Measurements from ENCODE around the gene SDHB. TPM values are rescaled to one million over a fixed set of nuclear protein-coding genes. Genes with fewer than 3 reads are reported as not detected.
A peak's percentile ranks its signal among the peaks of the same experiment; 100 is the strongest.

Gene SDHB
- total and polyA plus RNA-seq, 9 of the 15 experiments (the other 6 are each of a cell fraction or from before 2014, with no cell fraction given): 207 to 554 (median 365) TPM

- peak overlapping the region in 1 of 2 experiments; percentile 24; a peak in 2 of 4 replicates for H3K9ac ChIP-seq (ENCODE audit: insufficient read depth in 1 of 2, low read depth in 2 of 2, low read length in 2 of 2)
- H3K36me3 ChIP-seq (ENCODE audit: control insufficient read depth, insufficient read depth, low read length): no peaks in the 10 kb centered on the region
- no peak for DNase-seq (ENCODE audit: extremely low read depth in 1 of 4, low spot score in 3 of 4)
- peaks cover 21% of the 10 kb centered on the region; the same call in 1 of the 2 replicates for H4K20me1 ChIP-seq (replicated peaks; ENCODE audit: control insufficient read depth, insufficient read depth, low read length)
- peaks cover 21 to 32% of the 10 kb centered on the region in 2 experiments; a peak in 4 of 5 replicates for H3K27me3 ChIP-seq (ENCODE audit: control insufficient read depth in 2 of 2, insufficient read depth in 2 of 2, low read length in 2 of 2)
- H3K79me2 ChIP-seq (ENCODE audit: control insufficient read depth, insufficient read depth, low read length): no peaks in the 10 kb centered on the region
- ChIA-PET CTCF (ENCODE audit: low intra/inter-chr PET ratio) (no interaction called here), POLR2A (no interaction called here)
- no peak overlapping the region for H2AFZ ChIP-seq (ENCODE audit: low read depth, low read length)
- in situ Hi-C loops (cut with MboI) (no loop called here), intact Hi-C loops (cut with micrococcal nuclease) (no loop called here)
- H3K27ac ChIP-seq (ENCODE audit: extremely low read depth, low read depth, low read length): no peak overlapping the region
- no peak for ATAC-seq
- peaks cover 0 to 49% of the 10 kb centered on the region in 2 experiments; a peak in 2 of 5 replicates for H3K4me1 ChIP-seq (replicated peaks in 1 of 2; ENCODE audit: control insufficient read depth in 2 of 2, insufficient read depth in 2 of 2, low read length in 2 of 2)
- WGBS (ENCODE audit: insufficient coverage, low coverage, missing lambda C conversion rate): 61% methylated on average over 13 of the region's 16 CpGs
- H3K9me1 ChIP-seq (ENCODE audit: control insufficient read depth, insufficient read depth, low read length): no peaks in the 10 kb centered on the region
- H3K9me3 ChIP-seq (replicated peaks; ENCODE audit: control insufficient read depth, insufficient read depth, low read depth, low read length): no peaks in the 10 kb centered on the region
- no peak overlapping the region for H3K4me2 ChIP-seq (ENCODE audit: insufficient read depth, low read length)
- TF ChIP-seq NFIC (IDR thresholded peaks at IDR 0.05) (peak; percentile 72), KDM5B (IDR thresholded peaks at IDR 0.05; ENCODE audit: insufficient replicate concordance, low read depth, low read length) (no peak), PCBP2 (IDR thresholded peaks at IDR 0.05; ENCODE audit: low read depth, low read length, poor library complexity, severe bottlenecking) (no peak), NR3C1 (CRISPR knock-in tag; IDR thresholded peaks at IDR 0.05) (no peak), CBX8 (IDR thresholded peaks at IDR 0.05; ENCODE audit: borderline replicate concordance, extremely low read depth, low read depth, low read length, poor library complexity, severe bottlenecking) (no peak)
- no TSS peak for BruUV-seq (replicated peaks)
- no peak overlapping the region for H3K4me3 ChIP-seq
- FAIRE-seq: no peak
Measured at GRCh38 chr1:16976966-16977365, 76.9 kb downstream of the SDHB start.

GRCh38 chr1:16975838-16976237 lies 78.0 kb downstream of the SDHB start:
- Histone ChIP-seq H3K4me2 (ENCODE audit: insufficient read depth, low read length) (no peak overlapping the region), H3K9me3 (replicated peaks; ENCODE audit: control insufficient read depth, insufficient read depth, low read depth, low read length) (no peaks in the 10 kb centered on the region), H3K36me3 (ENCODE audit: control insufficient read depth, insufficient read depth, low read length) (no peaks in the 10 kb centered on the region), H3K79me2 (ENCODE audit: control insufficient read depth, insufficient read depth, low read length) (no peaks in the 10 kb centered on the region), H4K20me1 (replicated peaks; ENCODE audit: control insufficient read depth, insufficient read depth, low read length) (peaks cover 21% of the 10 kb centered on the region), H3K9ac (ENCODE audit: insufficient read depth in 1 of 2, low read depth in 2 of 2, low read length in 2 of 2) (no peak overlapping the region; a peak in 1 of 4 replicates), H2AFZ (ENCODE audit: low read depth, low read length) (no peak overlapping the region), H3K9me1 (ENCODE audit: control insufficient read depth, insufficient read depth, low read length) (no peaks in the 10 kb centered on the region), H3K4me3 (no peak overlapping the region), H3K27ac (ENCODE audit: extremely low read depth, low read depth, low read length) (no peak overlapping the region), H3K4me1 (replicated peaks in 1 of 2; ENCODE audit: control insufficient read depth in 2 of 2, insufficient read depth in 2 of 2, low read length in 2 of 2) (peaks cover 0 to 55% of the 10 kb centered on the region in 2 experiments; a peak in 2 of 5 replicates), H3K27me3 (ENCODE audit: control insufficient read depth in 2 of 2, insufficient read depth in 2 of 2, low read length in 2 of 2) (peaks cover 16 to 35% of the 10 kb centered on the region in 2 experiments)
- DNase-seq (ENCODE audit: extremely low read depth in 1 of 4, low spot score in 3 of 4) (no peak), FAIRE-seq (no peak), ATAC-seq (no peak)
- CTCF ChIA-PET (ENCODE audit: low intra/inter-chr PET ratio): interaction anchor here (0.6 kb wide), 1 partner anchor 1857 kb away, joined by 3 read pairs; no protein-coding TSS in a partner anchor
- WGBS (ENCODE audit: insufficient coverage, low coverage, missing lambda C conversion rate): 44% methylated on average over 14 of the region's 14 CpGs
- no TSS peak for BruUV-seq (replicated peaks)
- intact Hi-C loops (cut with micrococcal nuclease) (no loop called here), in situ Hi-C loops (cut with MboI) (no loop called here)
- POLR2A ChIA-PET: interaction anchor here (0.6 to 2.1 kb wide), 4 partner anchors 10 to 77 kb away, joined by 3 to 8 read pairs (median 4); no protein-coding TSS in a partner anchor
- no peak for TF ChIP-seq ZNF197 (CRISPR knock-in tag; IDR thresholded peaks at IDR 0.05; ENCODE audit: low read depth)
- no peak for TF ChIP-seq ZMIZ1 (IDR thresholded peaks at IDR 0.05; ENCODE audit: low read depth in 2 of 2, low read length in 2 of 2)
- TF ChIP-seq HCFC1 (IDR thresholded peaks at IDR 0.05; ENCODE audit: low read depth, low read length): no peak
- no peak for TF ChIP-seq ZNF408 (CRISPR knock-in tag; IDR thresholded peaks at IDR 0.05; ENCODE audit: low read depth)
- no peak for TF ChIP-seq WHSC1 (IDR thresholded peaks at IDR 0.05; ENCODE audit: low read length)
- TF ChIP-seq CEBPB (tag; IDR thresholded peaks at IDR 0.05): no peak
